ENCODE measurements around the gene ATP10A. TPM values are rescaled to one million over a fixed set of nuclear protein-coding genes. Genes with fewer than 3 reads are reported as not detected.

Gene ATP10A
- total RNA-seq, 1 donor from 2014 or later, result 0.58 TPM

DNA sequence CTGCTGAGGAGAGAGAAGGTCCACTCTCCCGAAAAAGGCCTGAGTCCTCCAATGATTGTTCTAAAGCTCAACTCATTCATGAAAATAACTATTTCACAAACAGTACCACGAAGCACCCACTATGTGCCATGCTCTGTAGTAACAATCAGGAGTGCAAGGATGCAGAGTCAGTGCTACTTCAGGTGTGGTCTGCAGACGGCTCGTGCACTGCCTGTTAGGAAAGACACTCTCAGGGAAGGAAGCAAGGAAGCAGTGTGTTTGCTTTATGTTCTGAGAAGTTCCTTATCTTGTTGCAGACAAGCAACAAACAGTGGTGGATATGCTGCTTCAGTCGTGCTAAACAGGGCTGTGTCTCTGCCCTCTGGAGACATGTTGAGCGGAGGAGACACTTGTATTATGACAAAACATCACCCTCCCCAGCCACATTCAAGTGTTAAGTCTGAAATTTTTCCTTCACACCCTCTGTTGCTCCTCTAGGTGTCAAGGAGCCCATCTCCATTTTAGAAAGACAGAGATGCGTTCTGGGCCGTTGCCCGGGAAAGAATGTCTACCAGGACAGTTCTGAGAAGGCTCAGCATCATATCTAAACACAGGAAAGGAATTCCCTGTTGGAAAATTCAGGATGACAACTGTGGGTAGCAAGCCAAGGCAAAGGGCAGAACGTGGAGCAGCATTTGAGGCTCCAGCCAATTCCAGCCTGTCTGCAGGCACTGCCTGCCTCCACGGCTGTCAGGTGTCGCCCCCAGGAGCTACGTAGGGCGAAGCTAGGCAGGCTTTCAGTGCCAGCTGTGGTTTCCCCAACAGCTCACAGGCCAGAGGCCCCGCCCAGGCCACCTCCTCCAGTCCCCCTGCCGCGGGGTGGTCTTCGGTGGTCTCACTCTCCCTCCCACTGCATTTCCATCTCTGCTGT, 13.4 kb upstream of the ATP10A start:
- TF ChIP-seq, protein P1, sequence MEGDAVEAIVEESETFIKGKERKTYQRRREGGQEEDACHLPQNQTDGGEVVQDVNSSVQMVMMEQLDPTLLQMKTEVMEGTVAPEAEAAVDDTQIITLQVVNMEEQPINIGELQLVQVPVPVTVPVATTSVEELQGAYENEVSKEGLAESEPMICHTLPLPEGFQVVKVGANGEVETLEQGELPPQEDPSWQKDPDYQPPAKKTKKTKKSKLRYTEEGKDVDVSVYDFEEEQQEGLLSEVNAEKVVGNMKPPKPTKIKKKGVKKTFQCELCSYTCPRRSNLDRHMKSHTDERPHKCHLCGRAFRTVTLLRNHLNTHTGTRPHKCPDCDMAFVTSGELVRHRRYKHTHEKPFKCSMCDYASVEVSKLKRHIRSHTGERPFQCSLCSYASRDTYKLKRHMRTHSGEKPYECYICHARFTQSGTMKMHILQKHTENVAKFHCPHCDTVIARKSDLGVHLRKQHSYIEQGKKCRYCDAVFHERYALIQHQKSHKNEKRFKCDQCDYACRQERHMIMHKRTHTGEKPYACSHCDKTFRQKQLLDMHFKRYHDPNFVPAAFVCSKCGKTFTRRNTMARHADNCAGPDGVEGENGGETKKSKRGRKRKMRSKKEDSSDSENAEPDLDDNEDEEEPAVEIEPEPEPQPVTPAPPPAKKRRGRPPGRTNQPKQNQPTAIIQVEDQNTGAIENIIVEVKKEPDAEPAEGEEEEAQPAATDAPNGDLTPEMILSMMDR (IDR thresholded peaks at IDR 0.05; ENCODE audit: borderline replicate concordance), result no peak
- DNase-seq, result no peak
- H3K4me1 ChIP-seq, result no peaks in the 10 kb centered on the region
- no peaks in the 10 kb centered on the region for H3K9me3 ChIP-seq (replicated peaks)
- H3K4me3 ChIP-seq, result no peak overlapping the region
- H3K36me3 ChIP-seq, result no peaks in the 10 kb centered on the region
- intact Hi-C loops (cut with micrococcal nuclease), result no loop called here
- H3K27me3 ChIP-seq (ENCODE audit: low read depth), result peaks cover 16% of the 10 kb centered on the region
- no peak overlapping the region for H3K27ac ChIP-seq (replicated peaks)

DNA sequence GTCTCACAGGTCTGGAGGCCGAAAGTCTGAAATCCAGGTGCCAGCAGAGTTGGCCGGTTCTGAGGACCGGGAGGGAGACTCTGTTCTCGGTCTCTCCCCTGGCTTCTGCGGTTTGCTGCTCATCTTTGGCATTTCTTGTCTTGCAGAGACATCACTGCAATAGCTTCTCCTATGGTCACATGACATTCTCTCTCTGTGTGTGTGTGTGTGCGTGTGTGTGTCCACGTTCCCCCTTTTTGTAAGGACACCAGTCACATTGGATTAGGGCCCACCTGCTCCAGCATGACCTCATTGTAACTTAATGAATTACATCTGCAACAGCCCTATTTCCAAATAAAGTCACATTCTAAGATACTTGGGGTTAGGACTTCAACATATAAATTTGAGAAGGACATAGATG, 12.4 kb upstream of the ATP10A start:
- Histone ChIP-seq H3K27me3 (ENCODE audit: low read depth) (peaks cover 16% of the 10 kb centered on the region), H3K9me3 (replicated peaks) (no peaks in the 10 kb centered on the region), H3K36me3 (no peaks in the 10 kb centered on the region), H3K4me3 (no peak overlapping the region), H3K4me1 (no peaks in the 10 kb centered on the region), H3K27ac (replicated peaks) (no peak overlapping the region)
- TF ChIP-seq, protein P1 (IDR thresholded peaks at IDR 0.05; ENCODE audit: borderline replicate concordance), result no peak
- intact Hi-C loops (cut with micrococcal nuclease), result no loop called here
- no peak for DNase-seq

DNA sequence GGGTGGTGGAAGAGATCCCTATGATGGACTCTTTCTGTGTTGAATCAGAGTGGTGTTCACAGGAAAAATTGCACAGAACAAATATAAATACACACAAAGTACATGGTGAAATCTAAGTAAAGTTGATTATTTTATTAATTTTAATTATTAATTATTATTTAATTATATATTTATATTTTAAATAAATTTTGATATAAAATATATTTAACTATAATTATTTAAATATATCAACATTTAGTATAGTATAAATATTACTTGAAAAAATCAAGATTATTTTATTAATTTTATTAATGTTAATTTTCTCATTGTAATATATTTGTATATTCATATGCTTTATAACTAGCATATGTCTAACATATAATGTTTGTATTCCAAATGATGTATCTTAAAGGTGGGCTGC, 11.3 kb upstream of the ATP10A start:
- H3K27me3 ChIP-seq (ENCODE audit: low read depth), result peaks cover 16% of the 10 kb centered on the region
- DNase-seq, result no peak
- intact Hi-C loops (cut with micrococcal nuclease), result no loop called here
- TF ChIP-seq, protein P1 (IDR thresholded peaks at IDR 0.05; ENCODE audit: borderline replicate concordance), result no peak
- H3K9me3 ChIP-seq (replicated peaks), result no peaks in the 10 kb centered on the region
- no peak overlapping the region for H3K4me3 ChIP-seq
- H3K4me1 ChIP-seq, result no peaks in the 10 kb centered on the region
- no peaks in the 10 kb centered on the region for H3K36me3 ChIP-seq
- H3K27ac ChIP-seq (replicated peaks), result no peak overlapping the region

DNA sequence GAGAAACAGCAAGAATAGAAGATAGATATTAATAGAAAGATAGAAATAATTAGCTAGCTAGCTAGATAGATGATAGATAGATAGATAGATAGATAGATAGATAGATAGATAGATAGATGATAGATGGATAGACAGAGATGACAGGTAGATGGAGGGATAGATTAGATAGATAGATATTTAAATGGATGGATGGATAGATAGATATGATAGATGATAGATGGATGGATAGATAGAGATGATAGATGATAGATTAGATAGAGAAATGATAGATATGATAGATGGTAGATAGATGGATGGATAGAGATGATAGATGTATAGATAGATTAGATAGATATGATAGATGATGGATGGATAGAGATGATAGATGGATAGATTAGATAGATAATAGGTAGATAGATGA, 8.3 kb upstream of the ATP10A start:
- H3K27ac ChIP-seq (replicated peaks), result no peak overlapping the region
- H3K4me1 ChIP-seq, result no peaks in the 10 kb centered on the region
- no peak overlapping the region for H3K4me3 ChIP-seq
- intact Hi-C loops (cut with micrococcal nuclease), result no loop called here
- TF ChIP-seq, protein P1 (IDR thresholded peaks at IDR 0.05; ENCODE audit: borderline replicate concordance), result no peak
- H3K36me3 ChIP-seq, result no peaks in the 10 kb centered on the region
- peaks cover 19% of the 10 kb centered on the region for H3K27me3 ChIP-seq (ENCODE audit: low read depth)
- no peak for DNase-seq
- H3K9me3 ChIP-seq (replicated peaks), result no peaks in the 10 kb centered on the region

DNA sequence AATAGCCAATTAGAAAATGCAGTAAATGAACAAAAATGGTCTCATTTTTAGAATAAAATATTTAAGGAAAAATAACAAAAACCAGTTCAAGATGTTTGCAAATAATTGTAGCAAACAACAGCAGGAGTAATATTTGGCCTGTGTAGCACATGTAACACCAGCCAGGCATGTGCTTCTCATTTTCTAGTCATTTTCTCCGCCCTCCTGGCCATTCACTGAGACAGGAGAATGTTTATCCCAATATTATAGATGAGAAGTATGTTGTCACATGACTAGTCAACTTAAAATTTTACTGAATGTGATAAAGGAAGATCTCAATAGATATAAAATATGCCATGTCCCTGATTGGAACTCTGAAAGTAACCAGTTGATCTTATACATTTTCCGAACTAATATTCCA, 7.8 kb upstream of the ATP10A start:
- H3K9me3 ChIP-seq (replicated peaks), result no peaks in the 10 kb centered on the region
- H3K36me3 ChIP-seq, result no peaks in the 10 kb centered on the region
- H3K27me3 ChIP-seq (ENCODE audit: low read depth), result peaks cover 24% of the 10 kb centered on the region
- intact Hi-C loops (cut with micrococcal nuclease), result no loop called here
- TF ChIP-seq, protein P1 (IDR thresholded peaks at IDR 0.05; ENCODE audit: borderline replicate concordance), result no peak
- no peak for DNase-seq
- H3K27ac ChIP-seq (replicated peaks), result no peak overlapping the region
- H3K4me3 ChIP-seq, result no peak overlapping the region
- no peaks in the 10 kb centered on the region for H3K4me1 ChIP-seq

Measured in left ventricle myocardium inferior (tissue), 1 donor.